Thyroid gland (tissue), 4 donors: ENCODE data around the gene ZNRF4. TPM values are rescaled to one million over a fixed set of nuclear protein-coding genes. Genes with fewer than 3 reads are reported as not detected.

Experiments
- DNase-seq, 2 donors: peaks; one replicate each; pipeline ENCODE4 v3.0.0-alpha.2; 2019
- H3K27ac ChIP-seq, 3 donors: fragments of 200-600 bp; sonication (generic); 1 replicate in 2 of 3; 2 replicates in 1 of 3; pipeline ENCODE4 v1.5.1; 2016 to 2019; ENCODE audit warnings: mild to moderate bottlenecking in 1 of 3, moderate library complexity in 1 of 3
- H3K27me3 ChIP-seq: fragments of 200-600 bp; sonication (generic); one replicate; pipeline ENCODE4 v1.5.1; 2019
- H3K36me3 ChIP-seq, 2 donors: fragments of 200-600 bp; sonication (generic); one replicate each; pipeline ENCODE4 v1.5.1; 2016 to 2019
- H3K4me1 ChIP-seq, 2 donors: fragments of 200-600 bp; sonication (generic); one replicate each; pipeline ENCODE4 v1.5.1; 2017 to 2019
- H3K4me3 ChIP-seq, 3 donors: fragments of 200-600 bp; sonication (generic); replicated peaks in 1 of 3; 1 replicate in 2 of 3; 2 replicates in 1 of 3; pipeline ENCODE4 v1.5.1; 2016; ENCODE audit warnings: mild to moderate bottlenecking in 1 of 3
- H3K9me3 ChIP-seq: fragments of 200-600 bp; sonication (generic); one replicate; pipeline ENCODE4 v1.5.1; 2017
- POLR2A ChIP-seq, 2 donors: fragments of 450-650 bp; IDR thresholded peaks; one replicate each; pipeline ENCODE4 v1.6.1; 2017; ENCODE audit warnings: antibody characterized with exemption in 2 of 2, mild to moderate bottlenecking in 2 of 2, moderate library complexity in 1 of 2
- WGBS, 2 donors: methylation state at CpG; one replicate each; pipeline ENCODE4 v1.1.5; 2017; 5-methylcytosine and 5-hydroxymethylcytosine counted together
- intact Hi-C: fragments of 100-400 bp; cut with DNase I; formaldehyde crosslinking; loops from one replicate; pipeline ENCODE4 v1.15.1; 2023
- total RNA-seq, 4 donors: library from RNA; depleted of rRNA; stranded (reverse); fragments of >200 nt; gene quantifications; one replicate each; pipeline ENCODE4 v1.2.3, GENCODE V29; 2016
- TF ChIP-seq, protein P1 (sequence below), 6 experiments: fragments of 200-600 bp in 3 of 6; fragments of 450-650 bp in 3 of 6; sonication (generic) in 3 of 6; IDR thresholded peaks; one replicate each; pipeline ENCODE4 v1.5.1; 2016 to 2019; ENCODE audit warnings: antibody characterized with exemption in 6 of 6, mild to moderate bottlenecking in 2 of 6, inconsistent platforms in 1 of 6, moderate library complexity in 1 of 6

The ZNRF4 gene
- total RNA-seq, 4 donors from 2014 or later = 0.40 TPM; not detected in 3

GRCh38 chr19:5460748-5461147 is 5.5 kb downstream of the ZNRF4 start:
- no peaks in the 10 kb centered on the region for H3K9me3 ChIP-seq
- H3K4me3 ChIP-seq = no peak overlapping the region
- H3K4me1 ChIP-seq = no peaks in the 10 kb centered on the region
- TF ChIP-seq, protein P1, sequence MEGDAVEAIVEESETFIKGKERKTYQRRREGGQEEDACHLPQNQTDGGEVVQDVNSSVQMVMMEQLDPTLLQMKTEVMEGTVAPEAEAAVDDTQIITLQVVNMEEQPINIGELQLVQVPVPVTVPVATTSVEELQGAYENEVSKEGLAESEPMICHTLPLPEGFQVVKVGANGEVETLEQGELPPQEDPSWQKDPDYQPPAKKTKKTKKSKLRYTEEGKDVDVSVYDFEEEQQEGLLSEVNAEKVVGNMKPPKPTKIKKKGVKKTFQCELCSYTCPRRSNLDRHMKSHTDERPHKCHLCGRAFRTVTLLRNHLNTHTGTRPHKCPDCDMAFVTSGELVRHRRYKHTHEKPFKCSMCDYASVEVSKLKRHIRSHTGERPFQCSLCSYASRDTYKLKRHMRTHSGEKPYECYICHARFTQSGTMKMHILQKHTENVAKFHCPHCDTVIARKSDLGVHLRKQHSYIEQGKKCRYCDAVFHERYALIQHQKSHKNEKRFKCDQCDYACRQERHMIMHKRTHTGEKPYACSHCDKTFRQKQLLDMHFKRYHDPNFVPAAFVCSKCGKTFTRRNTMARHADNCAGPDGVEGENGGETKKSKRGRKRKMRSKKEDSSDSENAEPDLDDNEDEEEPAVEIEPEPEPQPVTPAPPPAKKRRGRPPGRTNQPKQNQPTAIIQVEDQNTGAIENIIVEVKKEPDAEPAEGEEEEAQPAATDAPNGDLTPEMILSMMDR (IDR thresholded peaks at IDR 0.05) = no peak
- TF ChIP-seq POLR2A (IDR thresholded peaks at IDR 0.05) = no peak
- DNase-seq = no peak
- intact Hi-C loops = no loop called here
- no peaks in the 10 kb centered on the region for H3K27me3 ChIP-seq
- H3K36me3 ChIP-seq = no peaks in the 10 kb centered on the region
- 46 to 53% methylated on average over 3 of the region's 3 CpGs for WGBS, 2 donors
- H3K27ac ChIP-seq = no peak overlapping the region

DNA sequence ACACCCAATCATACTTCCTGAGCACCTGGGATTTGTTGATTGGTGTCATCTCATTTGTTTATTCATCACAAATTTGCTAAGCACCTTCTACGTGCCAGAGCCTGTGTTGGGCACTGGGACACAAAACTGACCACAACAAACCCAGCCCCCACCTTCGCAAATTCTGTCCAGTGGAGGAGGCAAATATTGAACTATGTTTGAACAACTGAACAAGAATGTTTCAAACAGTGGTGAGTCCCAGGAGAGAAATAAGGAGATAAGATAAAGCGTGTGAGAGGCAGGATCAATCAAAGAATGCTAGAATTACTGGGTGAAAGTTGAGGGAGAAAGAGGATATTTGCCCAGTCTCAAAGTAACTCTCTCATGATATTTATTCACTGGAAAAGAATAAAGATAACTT is 8.7 kb downstream of the ZNRF4 start:
- no peak for DNase-seq
- no peak for TF ChIP-seq POLR2A (IDR thresholded peaks at IDR 0.05)
- TF ChIP-seq, protein P1 (IDR thresholded peaks at IDR 0.05) = no peak
- Histone ChIP-seq H3K36me3 (no peaks in the 10 kb centered on the region), H3K9me3 (no peaks in the 10 kb centered on the region), H3K27ac (no peak overlapping the region), H3K4me3 (no peak overlapping the region), H3K4me1 (no peaks in the 10 kb centered on the region), H3K27me3 (no peaks in the 10 kb centered on the region)
- intact Hi-C loops = no loop called here
- WGBS, 2 donors = 57 to 59% methylated on average over 3 of the region's 3 CpGs

DNA sequence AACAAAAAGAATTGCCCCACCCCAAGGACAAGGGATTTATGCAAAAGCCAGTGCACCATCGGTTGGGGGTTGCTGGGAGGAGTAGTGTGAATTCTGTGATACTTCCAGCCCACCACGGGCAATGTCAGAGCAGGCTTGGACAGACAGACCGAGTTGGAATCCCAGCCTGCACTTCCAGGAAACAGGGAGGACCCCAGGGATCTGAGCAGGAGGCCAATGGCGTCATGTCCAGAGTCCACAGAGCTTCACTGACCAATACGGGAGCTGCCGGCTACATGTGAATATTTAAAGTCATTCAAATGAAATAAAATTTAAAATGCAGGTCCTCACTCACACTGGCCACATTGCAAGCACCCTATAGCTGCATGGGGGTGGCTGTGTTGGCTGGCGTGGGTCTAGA is 10.9 kb downstream of the ZNRF4 start:
- WGBS, 2 donors = 52 to 55% methylated on average over 7 of the region's 7 CpGs
- intact Hi-C loops = no loop called here
- no peak for DNase-seq
- Histone ChIP-seq H3K4me1 (no peaks in the 10 kb centered on the region), H3K27me3 (no peaks in the 10 kb centered on the region), H3K36me3 (no peaks in the 10 kb centered on the region), H3K4me3 (no peak overlapping the region), H3K27ac (no peak overlapping the region), H3K9me3 (no peaks in the 10 kb centered on the region)
- TF ChIP-seq, protein P1 (IDR thresholded peaks at IDR 0.05) = no peak
- no peak for TF ChIP-seq POLR2A (IDR thresholded peaks at IDR 0.05)

DNA sequence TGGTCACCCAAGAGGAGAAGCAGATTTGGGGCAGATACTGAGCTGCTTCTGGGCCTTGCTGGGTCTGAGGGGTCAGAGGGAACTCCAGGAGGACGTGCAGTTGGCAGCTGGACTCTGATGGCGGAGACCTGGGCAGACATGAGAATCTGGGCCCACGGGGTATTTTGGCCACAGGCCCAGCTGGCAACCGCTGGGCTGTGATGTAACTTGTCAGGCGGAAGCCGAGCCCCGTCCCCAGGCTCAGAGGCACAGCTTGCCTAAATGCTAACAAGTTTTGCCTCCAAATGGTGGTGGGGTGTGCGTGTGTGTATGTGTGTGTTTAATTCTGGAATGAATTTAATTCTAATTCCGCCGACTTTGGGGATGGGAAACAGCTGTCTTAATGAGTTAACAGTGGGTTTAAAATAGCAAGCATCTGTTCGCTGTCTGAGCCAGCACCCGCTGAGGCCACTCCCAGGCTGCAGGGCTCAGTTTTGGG is 11.6 kb downstream of the ZNRF4 start:
- DNase-seq = no peak
- WGBS, 2 donors = 37 to 49% methylated on average over 12 of the region's 12 CpGs
- H3K4me3 ChIP-seq = no peak overlapping the region
- no peak for TF ChIP-seq POLR2A (IDR thresholded peaks at IDR 0.05)
- TF ChIP-seq, protein P1 (IDR thresholded peaks at IDR 0.05) = no peak
- H3K27me3 ChIP-seq = no peaks in the 10 kb centered on the region
- H3K27ac ChIP-seq = no peak overlapping the region
- intact Hi-C loops = no loop called here
- no peaks in the 10 kb centered on the region for H3K4me1 ChIP-seq
- H3K9me3 ChIP-seq = no peaks in the 10 kb centered on the region
- H3K36me3 ChIP-seq = no peaks in the 10 kb centered on the region

- intact Hi-C loops = no loop called here
- no peak for DNase-seq
- Histone ChIP-seq H3K4me3 (no peak overlapping the region), H3K27me3 (peaks cover 4% of the 10 kb centered on the region), H3K4me1 (no peaks in the 10 kb centered on the region), H3K9me3 (no peaks in the 10 kb centered on the region), H3K36me3 (no peaks in the 10 kb centered on the region), H3K27ac (no peak overlapping the region)
- no peak for TF ChIP-seq POLR2A (IDR thresholded peaks at IDR 0.05)
- TF ChIP-seq, protein P1 (IDR thresholded peaks at IDR 0.05) = no peak
- WGBS, 2 donors = 55 to 63% methylated on average over 12 of the region's 12 CpGs
These were observed 15.1 kb downstream of the ZNRF4 start for GRCh38 chr19:5470264-5470671.
